ENCODE measurements around the gene TRAPPC12. TPM values are rescaled to one million over a fixed set of nuclear protein-coding genes. Genes with fewer than 3 reads are reported as not detected.

TRAPPC12 gene
- total RNA-seq, 1 donor from 2014 or later, result 98.7 TPM

DNA sequence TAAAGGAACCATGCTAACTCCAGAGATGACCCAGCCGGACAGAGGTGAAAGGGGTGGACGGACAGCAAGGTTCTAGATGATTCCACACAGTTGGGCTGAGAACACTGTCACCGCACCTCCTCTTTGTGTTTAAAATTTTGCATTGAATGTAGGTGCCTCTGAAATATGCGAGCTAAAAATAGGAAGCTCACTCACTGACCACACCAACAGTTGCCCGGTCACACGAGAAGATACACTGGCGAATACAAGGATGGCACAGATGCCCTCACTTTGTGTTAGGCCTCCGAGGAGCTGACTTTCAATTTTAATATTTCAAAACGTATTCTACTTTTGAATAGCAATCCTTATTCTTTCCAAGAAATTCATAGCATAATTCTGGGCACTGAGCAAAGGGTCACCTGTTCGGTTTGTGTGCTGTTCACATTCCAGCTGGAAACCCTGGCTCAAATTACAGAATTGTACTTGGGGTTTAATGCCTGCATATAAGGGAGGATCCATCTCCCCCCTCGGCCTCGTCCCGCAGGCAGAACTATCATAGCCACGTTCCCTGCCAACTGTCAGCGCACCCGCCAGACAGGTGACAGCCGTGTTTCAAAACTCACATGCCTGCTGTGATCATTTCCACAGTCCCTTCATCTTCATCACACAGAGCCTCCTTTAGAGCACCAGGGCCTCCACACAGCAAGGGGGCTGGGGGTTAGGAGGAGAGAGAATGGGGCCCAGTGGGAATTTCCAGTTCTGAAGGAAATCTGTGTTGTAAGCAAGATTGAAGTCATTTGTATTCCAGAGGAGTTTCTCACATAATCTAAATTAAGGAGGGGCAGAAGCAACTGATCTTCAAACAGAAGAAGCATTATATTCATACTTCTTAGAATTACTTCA, 91.6 kb downstream of the TRAPPC12 start:
- Mint-ChIP-seq H3K27me3 (no peaks in the 10 kb centered on the region), H3K36me3 (peaks cover 20% of the 10 kb centered on the region), H3K4me3 (no peak overlapping the region), H3K9me3 (no peaks in the 10 kb centered on the region), H3K27ac (no peak overlapping the region), H3K4me1 (ENCODE audit: unreplicated experiment) (peaks cover 3% of the 10 kb centered on the region)
- TF ChIP-seq CTCF (conservative IDR thresholded peaks at IDR 0.05), result no peak
- no peak for DNase-seq (ENCODE audit: extremely low spot score, unreplicated experiment)

DNA sequence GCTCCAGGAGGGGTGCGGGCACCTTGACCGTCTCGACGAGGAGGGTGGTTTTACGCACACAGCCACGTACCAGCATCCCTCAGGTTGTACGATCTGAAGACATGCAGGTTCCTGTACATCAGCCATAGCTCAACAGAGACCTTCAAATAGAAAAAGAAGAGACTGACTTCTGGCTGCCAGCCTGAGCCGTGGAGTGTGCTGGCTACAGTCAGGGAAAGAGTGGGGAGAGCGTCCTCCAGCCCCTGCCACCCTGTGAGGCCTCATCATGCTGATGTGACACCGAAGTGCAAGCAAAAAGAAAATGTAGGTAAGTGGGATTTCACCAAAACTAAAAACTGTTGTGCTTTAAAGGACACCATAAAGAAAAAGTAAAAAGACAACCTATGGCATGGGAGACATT, 92.8 kb downstream of the TRAPPC12 start:
- no peaks in the 10 kb centered on the region for H3K27me3 Mint-ChIP-seq
- no peaks in the 10 kb centered on the region for H3K9me3 Mint-ChIP-seq
- no peak for DNase-seq (ENCODE audit: extremely low spot score, unreplicated experiment)
- TF ChIP-seq CTCF (conservative IDR thresholded peaks at IDR 0.05), result no peak
- peak overlapping the region; percentile 87 for H3K27ac Mint-ChIP-seq
- H3K36me3 Mint-ChIP-seq, result peaks cover 21% of the 10 kb centered on the region
- no peak overlapping the region for H3K4me3 Mint-ChIP-seq
- H3K4me1 Mint-ChIP-seq (ENCODE audit: unreplicated experiment), result peaks cover 6% of the 10 kb centered on the region

DNA sequence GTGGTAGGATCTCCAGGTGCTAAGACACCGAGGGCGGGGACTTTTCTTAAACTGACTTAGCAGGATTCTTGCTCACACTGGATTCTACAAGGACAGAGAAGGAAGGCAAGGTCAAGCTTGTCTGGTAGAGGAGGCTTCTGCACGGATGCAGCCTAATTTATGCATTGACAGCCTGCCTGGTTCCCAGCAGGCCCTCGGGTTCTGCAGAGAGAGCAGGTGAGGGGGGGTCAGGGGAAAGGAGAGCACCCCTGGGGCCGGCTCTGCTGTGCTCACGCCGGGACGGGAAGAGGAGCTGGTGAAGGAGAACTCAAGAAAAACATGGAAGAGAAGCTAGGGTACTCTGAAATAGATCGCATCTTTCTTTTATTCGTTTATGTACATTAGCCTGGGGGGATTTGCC, 93.5 kb downstream of the TRAPPC12 start:
- H3K27ac Mint-ChIP-seq, result peak overlapping the region; percentile 87
- H3K4me1 Mint-ChIP-seq (ENCODE audit: unreplicated experiment), result peaks cover 6% of the 10 kb centered on the region
- no peaks in the 10 kb centered on the region for H3K27me3 Mint-ChIP-seq
- DNase-seq (ENCODE audit: extremely low spot score, unreplicated experiment), result no peak
- H3K4me3 Mint-ChIP-seq, result peak overlapping the region; percentile 60
- no peaks in the 10 kb centered on the region for H3K9me3 Mint-ChIP-seq
- peaks cover 21% of the 10 kb centered on the region for H3K36me3 Mint-ChIP-seq
- no peak for TF ChIP-seq CTCF (conservative IDR thresholded peaks at IDR 0.05)

DNA sequence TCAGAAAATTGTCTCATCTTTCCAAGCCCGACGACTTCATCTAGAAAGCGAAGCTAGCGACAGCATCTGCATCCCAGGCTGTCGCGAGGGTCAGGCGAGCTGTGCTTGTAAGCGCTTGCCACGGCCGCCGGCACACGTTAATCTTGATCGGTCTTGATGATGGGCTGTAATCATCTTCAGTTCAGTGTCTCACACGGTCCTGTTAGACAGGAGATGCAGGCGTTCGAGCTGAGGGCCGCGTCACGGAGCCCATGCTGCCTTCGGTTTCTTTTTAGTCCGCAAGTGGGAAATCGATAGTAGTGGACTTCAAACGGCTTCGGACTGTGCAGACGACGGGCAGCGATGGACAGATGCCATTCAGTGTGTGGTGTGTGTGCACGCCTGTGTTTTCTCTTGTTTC, 96.3 kb downstream of the TRAPPC12 start:
- no peaks in the 10 kb centered on the region for H3K9me3 Mint-ChIP-seq
- no peaks in the 10 kb centered on the region for H3K27me3 Mint-ChIP-seq
- no peak for TF ChIP-seq CTCF (conservative IDR thresholded peaks at IDR 0.05)
- H3K27ac Mint-ChIP-seq, result peak overlapping the region; percentile 65
- DNase-seq (ENCODE audit: extremely low spot score, unreplicated experiment), result no peak
- peaks cover 6% of the 10 kb centered on the region for H3K4me1 Mint-ChIP-seq (ENCODE audit: unreplicated experiment)
- H3K36me3 Mint-ChIP-seq, result peaks cover 22% of the 10 kb centered on the region
- no peak overlapping the region for H3K4me3 Mint-ChIP-seq

- DNase-seq (ENCODE audit: extremely low spot score, unreplicated experiment), result no peak
- peak overlapping the region; percentile 65 for H3K27ac Mint-ChIP-seq
- no peaks in the 10 kb centered on the region for H3K27me3 Mint-ChIP-seq
Observed at GRCh38 chr2:3476321-3476984, 97.0 kb downstream of the TRAPPC12 start.

More at GRCh38 chr2:3476321-3476984, 97.0 kb downstream of the TRAPPC12 start:
- peaks cover 6% of the 10 kb centered on the region for H3K4me1 Mint-ChIP-seq (ENCODE audit: unreplicated experiment)
- H3K4me3 Mint-ChIP-seq, result no peak overlapping the region
- peaks cover 22% of the 10 kb centered on the region for H3K36me3 Mint-ChIP-seq
- no peaks in the 10 kb centered on the region for H3K9me3 Mint-ChIP-seq
- no peak for TF ChIP-seq CTCF (conservative IDR thresholded peaks at IDR 0.05)

Measured in type B pancreatic cell (in vitro differentiated cells).